Endothelial cell (in vitro differentiated cells): ENCODE data around the gene ETV1. TPM values are rescaled to one million over a fixed set of nuclear protein-coding genes. Genes with fewer than 3 reads are reported as not detected.

Source experiments
- DNase-seq: peaks from one replicate; pipeline ENCODE4 v3.0.0; 2021; ENCODE audit warnings: low spot score
- H3K27ac Mint-ChIP-seq: one replicate; pipeline ENCODE4 v1.8.0; 2021; ENCODE audit warnings: mixed read lengths, inconsistent platforms; ENCODE audit not compliant: unreplicated experiment
- H3K27me3 Mint-ChIP-seq: one replicate; pipeline ENCODE4 v1.8.0; 2021; ENCODE audit warnings: mild to moderate bottlenecking, moderate library complexity, mixed read lengths, inconsistent platforms; ENCODE audit not compliant: unreplicated experiment
- H3K36me3 Mint-ChIP-seq: one replicate; pipeline ENCODE4 v1.8.0; 2021; ENCODE audit warnings: mild to moderate bottlenecking, low read depth, mixed read lengths, inconsistent platforms; ENCODE audit not compliant: unreplicated experiment
- H3K4me1 Mint-ChIP-seq: one replicate; pipeline ENCODE4 v1.8.0; 2021; ENCODE audit warnings: mild to moderate bottlenecking, mixed read lengths, inconsistent platforms; ENCODE audit not compliant: unreplicated experiment
- H3K4me3 Mint-ChIP-seq: one replicate; pipeline ENCODE4 v1.8.0; 2021; ENCODE audit warnings: mild to moderate bottlenecking, mixed read lengths, inconsistent platforms; ENCODE audit not compliant: unreplicated experiment
- H3K9me3 Mint-ChIP-seq: one replicate; pipeline ENCODE4 v1.8.0; 2021; ENCODE audit warnings: mixed read lengths, inconsistent platforms; ENCODE audit not compliant: unreplicated experiment
- total RNA-seq: library from RNA; stranded (reverse); fragmentation: NEBNext Ultra II Directional; extraction: Animal tissue kit (Norgen Biotek cat#: 25700); gene quantifications from one replicate; pipeline ENCODE4 v1.2.1, GENCODE V29; 2021; ENCODE audit not compliant: unreplicated experiment
- TF ChIP-seq, protein P1 (sequence below): fragments of 200-600 bp; sonication (generic); IDR thresholded peaks from one replicate; pipeline ENCODE4 v1.5.0; 2021; ENCODE audit warnings: antibody characterized with exemption; ENCODE audit not compliant: unreplicated experiment

Gene ETV1
- total RNA-seq, 1 donor from 2014 or later, result 18.2 TPM

DNA sequence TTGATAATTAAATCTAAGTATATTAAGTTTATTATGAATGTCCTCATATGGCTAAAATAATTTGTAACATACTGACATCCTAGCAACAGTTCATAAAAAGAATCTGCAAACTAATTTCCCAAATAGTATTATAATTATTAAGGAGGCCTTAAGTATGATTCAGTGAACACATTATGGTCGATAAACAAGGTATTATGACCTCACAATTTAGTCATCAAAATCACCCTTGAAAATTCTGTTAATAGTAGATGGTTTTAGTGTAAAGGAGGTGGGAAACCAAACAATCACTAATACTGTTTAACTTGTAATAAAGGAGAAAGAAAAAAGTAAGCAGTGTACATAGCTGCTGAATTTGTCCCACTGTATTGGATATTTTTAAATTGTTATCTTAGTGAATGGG, 2.1 kb downstream of the ETV1 start:
- Mint-ChIP-seq H3K4me3 (no peak overlapping the region), H3K9me3 (no peaks in the 10 kb centered on the region), H3K27me3 (no peaks in the 10 kb centered on the region), H3K27ac (peak overlapping the region; percentile 48), H3K4me1 (peaks cover 8% of the 10 kb centered on the region), H3K36me3 (no peaks in the 10 kb centered on the region)
- DNase-seq, result no peak
- TF ChIP-seq, protein P1, sequence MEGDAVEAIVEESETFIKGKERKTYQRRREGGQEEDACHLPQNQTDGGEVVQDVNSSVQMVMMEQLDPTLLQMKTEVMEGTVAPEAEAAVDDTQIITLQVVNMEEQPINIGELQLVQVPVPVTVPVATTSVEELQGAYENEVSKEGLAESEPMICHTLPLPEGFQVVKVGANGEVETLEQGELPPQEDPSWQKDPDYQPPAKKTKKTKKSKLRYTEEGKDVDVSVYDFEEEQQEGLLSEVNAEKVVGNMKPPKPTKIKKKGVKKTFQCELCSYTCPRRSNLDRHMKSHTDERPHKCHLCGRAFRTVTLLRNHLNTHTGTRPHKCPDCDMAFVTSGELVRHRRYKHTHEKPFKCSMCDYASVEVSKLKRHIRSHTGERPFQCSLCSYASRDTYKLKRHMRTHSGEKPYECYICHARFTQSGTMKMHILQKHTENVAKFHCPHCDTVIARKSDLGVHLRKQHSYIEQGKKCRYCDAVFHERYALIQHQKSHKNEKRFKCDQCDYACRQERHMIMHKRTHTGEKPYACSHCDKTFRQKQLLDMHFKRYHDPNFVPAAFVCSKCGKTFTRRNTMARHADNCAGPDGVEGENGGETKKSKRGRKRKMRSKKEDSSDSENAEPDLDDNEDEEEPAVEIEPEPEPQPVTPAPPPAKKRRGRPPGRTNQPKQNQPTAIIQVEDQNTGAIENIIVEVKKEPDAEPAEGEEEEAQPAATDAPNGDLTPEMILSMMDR, result no peak

DNA sequence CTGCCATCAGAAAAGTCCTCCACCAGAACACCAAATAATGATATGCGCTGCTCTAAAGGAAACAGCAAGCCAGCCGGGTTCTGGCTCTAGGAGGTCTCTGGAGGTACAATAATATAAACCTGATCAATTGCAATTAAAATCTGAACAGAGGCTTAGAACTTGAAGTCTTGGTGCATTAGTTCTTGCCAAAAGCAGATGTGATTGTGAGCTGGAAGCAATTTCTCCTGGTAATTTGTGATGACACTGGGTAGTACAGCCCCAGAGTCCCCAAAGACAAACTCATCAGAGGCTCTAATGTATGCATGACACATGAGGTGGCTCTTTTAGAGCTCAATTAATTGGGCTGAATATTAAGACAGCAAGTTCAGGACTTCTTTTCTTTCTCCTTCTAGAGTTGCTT, 3.3 kb downstream of the ETV1 start:
- Mint-ChIP-seq H3K36me3 (no peaks in the 10 kb centered on the region), H3K27ac (peak overlapping the region; percentile 44), H3K4me3 (no peak overlapping the region), H3K9me3 (no peaks in the 10 kb centered on the region), H3K4me1 (peaks cover 10% of the 10 kb centered on the region), H3K27me3 (no peaks in the 10 kb centered on the region)
- TF ChIP-seq, protein P1, result no peak
- no peak for DNase-seq

GRCh38 chr7:13984831-13985685, 4.4 kb downstream of the ETV1 start:
- H3K27ac Mint-ChIP-seq, result no peak overlapping the region
- H3K4me1 Mint-ChIP-seq, result peaks cover 17% of the 10 kb centered on the region

GRCh38 chr7:13984061-13984460, 5.4 kb downstream of the ETV1 start:
- H3K36me3 Mint-ChIP-seq, result no peaks in the 10 kb centered on the region
- TF ChIP-seq, protein P1, result no peak
- no peaks in the 10 kb centered on the region for H3K27me3 Mint-ChIP-seq
- H3K27ac Mint-ChIP-seq, result no peak overlapping the region
- H3K4me1 Mint-ChIP-seq, result peaks cover 18% of the 10 kb centered on the region
- no peaks in the 10 kb centered on the region for H3K9me3 Mint-ChIP-seq
- no peak overlapping the region for H3K4me3 Mint-ChIP-seq
- no peak for DNase-seq

More at GRCh38 chr7:13984831-13985685, 4.4 kb downstream of the ETV1 start:
- no peak for DNase-seq
- Mint-ChIP-seq H3K9me3 (no peaks in the 10 kb centered on the region), H3K27me3 (no peaks in the 10 kb centered on the region), H3K36me3 (no peaks in the 10 kb centered on the region), H3K4me3 (no peak overlapping the region)
- TF ChIP-seq, protein P1, result no peak
